Cortex of kidney (tissue), 1 donor: ENCODE results near the gene ADARB2.

Experiments used
- DNase-seq: peaks from one replicate; lab custom pipeline; 2025; lab: John Stamatoyannopoulos, UW

ADARB2 gene

GRCh38 chr10:1154531-1155295, 582.6 kb downstream of the ADARB2 start:
- no peak for DNase-seq

- no peak for DNase-seq
Measured at GRCh38 chr10:1153805-1154351, 583.4 kb downstream of the ADARB2 start.

GRCh38 chr10:1153251-1153763, 584.0 kb downstream of the ADARB2 start:
- DNase-seq = no peak

GRCh38 chr10:1152386-1153250, 584.7 kb downstream of the ADARB2 start:
- no peak for DNase-seq

GRCh38 chr10:1151076-1152033, 586.0 kb downstream of the ADARB2 start:
- no peak for DNase-seq

- no peak for DNase-seq
Measured at GRCh38 chr10:1150638-1150955, 586.7 kb downstream of the ADARB2 start.

GRCh38 chr10:1149793-1150637, 587.3 kb downstream of the ADARB2 start:
- DNase-seq = no peak

- DNase-seq = no peak
Measured at GRCh38 chr10:1148855-1149605, 588.3 kb downstream of the ADARB2 start.

GRCh38 chr10:1147810-1148209, 589.5 kb downstream of the ADARB2 start:
- no peak for DNase-seq

- DNase-seq = no peak
Measured at GRCh38 chr10:1142596-1142995, 594.7 kb downstream of the ADARB2 start.

- DNase-seq = no peak
Measured at GRCh38 chr10:1141701-1142100, 595.6 kb downstream of the ADARB2 start.

- no peak for DNase-seq
Measured at GRCh38 chr10:1141261-1141660, 596.1 kb downstream of the ADARB2 start.

- no peak for DNase-seq
Measured at GRCh38 chr10:1138529-1138928, 598.8 kb downstream of the ADARB2 start.

GRCh38 chr10:1137499-1138163, 599.7 kb downstream of the ADARB2 start:
- DNase-seq = no peak

GRCh38 chr10:1136268-1136667, 601.1 kb downstream of the ADARB2 start:
- DNase-seq = no peak

- no peak for DNase-seq
Measured at GRCh38 chr10:1134156-1134555, 603.2 kb downstream of the ADARB2 start.

- no peak for DNase-seq
Measured at GRCh38 chr10:1133495-1134045, 603.8 kb downstream of the ADARB2 start.

- no peak for DNase-seq
Measured at GRCh38 chr10:1132584-1132983, 604.7 kb downstream of the ADARB2 start.
